Kidney (tissue), 14 donors: ENCODE measurements around the gene UNC119. TPM values are rescaled to one million over a fixed set of nuclear protein-coding genes. Genes with fewer than 3 reads are reported as not detected.

Experiments
- DNase-seq, 5 donors: peaks; one replicate each; pipeline ENCODE4 v3.0.0-alpha.2; 2013 to 2020
- FAIRE-seq: peaks from 2 replicates; lab custom pipeline; 2012; peaks lifted over from hg19 to GRCh38; lab: Jason Lieb, UNC
- H3K27ac ChIP-seq, 2 donors: one replicate each; pipeline ENCODE4 v1.7.0; 2013; ENCODE audit warnings: low read depth in 2 of 2, low read length in 2 of 2, inconsistent platforms in 1 of 2
- H3K27me3 ChIP-seq: one replicate; pipeline ENCODE4 v1.7.1; 2013; ENCODE audit warnings: low read length, inconsistent platforms; ENCODE audit not compliant: control insufficient read depth, insufficient read depth
- H3K36me3 ChIP-seq, 3 donors: one replicate each; pipeline versions ENCODE4 v1.7.0 to v1.7.1; 2013; ENCODE audit warnings: low read length in 3 of 3, control low read depth in 1 of 3, inconsistent platforms in 1 of 3; ENCODE audit not compliant: insufficient read depth in 3 of 3, control insufficient read depth in 2 of 3
- H3K4me1 ChIP-seq, 3 donors: one replicate each; pipeline versions ENCODE4 v1.7.0 to v1.7.1; 2013; ENCODE audit warnings: low read length in 3 of 3, inconsistent platforms in 1 of 3, low read depth in 1 of 3; ENCODE audit not compliant: control insufficient read depth in 2 of 3, insufficient read depth in 2 of 3
- H3K4me3 ChIP-seq, 3 donors: one replicate each; pipeline versions ENCODE4 v1.7.0 to v1.8.1; 2013; ENCODE audit warnings: low read length in 3 of 3, control low read depth in 1 of 3, inconsistent platforms in 1 of 3
- H3K9ac ChIP-seq, 3 donors: one replicate each; pipeline versions ENCODE4 v1.7.0 to v1.7.1; 2013; ENCODE audit warnings: low read length in 3 of 3, control low read depth in 1 of 3, inconsistent platforms in 1 of 3
- H3K9me3 ChIP-seq, 3 donors: one replicate each; pipeline versions ENCODE4 v1.7.0 to v1.7.1; 2013; ENCODE audit warnings: low read length in 3 of 3, control low read depth in 1 of 3, inconsistent platforms in 1 of 3; ENCODE audit not compliant: control insufficient read depth in 2 of 3, insufficient read depth in 1 of 3
- intact Hi-C: fragments of 100-400 bp; cut with DNase I; formaldehyde crosslinking; loops from one replicate; pipeline ENCODE4 v1.11.1; 2022
- polyA plus RNA-seq: library from polyadenylated mRNA; stranded (reverse); fragments of 350-450 nt; fragmentation: Illumina TruSeq; extraction: RNeasy Lipid Tissue Mini Kit (QIAGEN cat#74804); gene quantifications from one replicate; pipeline ENCODE4 v1.2.3, GENCODE V29; 2014; ENCODE audit warnings: low read depth, low replicate concordance; ENCODE audit not compliant: insufficient read depth
- total RNA-seq: library from RNA; stranded (reverse); fragmentation: NEBNext Ultra II Directional; extraction: Animal tissue kit (Norgen Biotek cat#: 25700); gene quantifications from one replicate; pipeline ENCODE4 v1.2.1, GENCODE V29; 2021
- TF ChIP-seq, protein P1 (sequence below): IDR thresholded peaks from 3 replicates; pipeline ENCODE4 v1.5.1; 2012; ENCODE audit warnings: mild to moderate bottlenecking, moderate library complexity, borderline replicate concordance; ENCODE audit not compliant: insufficient read depth; ENCODE audit errors: extremely low read depth
- donor health status: control.
- donor health status: control.
- donor health status: control.
- donor health status: control.
- donor health status: control.
- donor health status: DM: yes; HTN: yes; CAD: no.
- donor health status: Normal renal cell carcinoma (clear cell type).

Gene UNC119
- total and polyA plus RNA-seq, 2 donors from 2014 or later, result 19.0 to 60.7 TPM

GRCh38 chr17:28519236-28519635 is 33.2 kb downstream of the UNC119 start:
- DNase-seq (no peak), FAIRE-seq (no peak)
- Histone ChIP-seq H3K27ac (no peak overlapping the region), H3K4me1 (no peaks in the 10 kb centered on the region), H3K9me3 (no peaks in the 10 kb centered on the region), H3K9ac (no peak overlapping the region), H3K36me3 (no peaks in the 10 kb centered on the region), H3K4me3 (no peak overlapping the region), H3K27me3 (no peaks in the 10 kb centered on the region)
- intact Hi-C loops, result no loop called here
- TF ChIP-seq, protein P1, sequence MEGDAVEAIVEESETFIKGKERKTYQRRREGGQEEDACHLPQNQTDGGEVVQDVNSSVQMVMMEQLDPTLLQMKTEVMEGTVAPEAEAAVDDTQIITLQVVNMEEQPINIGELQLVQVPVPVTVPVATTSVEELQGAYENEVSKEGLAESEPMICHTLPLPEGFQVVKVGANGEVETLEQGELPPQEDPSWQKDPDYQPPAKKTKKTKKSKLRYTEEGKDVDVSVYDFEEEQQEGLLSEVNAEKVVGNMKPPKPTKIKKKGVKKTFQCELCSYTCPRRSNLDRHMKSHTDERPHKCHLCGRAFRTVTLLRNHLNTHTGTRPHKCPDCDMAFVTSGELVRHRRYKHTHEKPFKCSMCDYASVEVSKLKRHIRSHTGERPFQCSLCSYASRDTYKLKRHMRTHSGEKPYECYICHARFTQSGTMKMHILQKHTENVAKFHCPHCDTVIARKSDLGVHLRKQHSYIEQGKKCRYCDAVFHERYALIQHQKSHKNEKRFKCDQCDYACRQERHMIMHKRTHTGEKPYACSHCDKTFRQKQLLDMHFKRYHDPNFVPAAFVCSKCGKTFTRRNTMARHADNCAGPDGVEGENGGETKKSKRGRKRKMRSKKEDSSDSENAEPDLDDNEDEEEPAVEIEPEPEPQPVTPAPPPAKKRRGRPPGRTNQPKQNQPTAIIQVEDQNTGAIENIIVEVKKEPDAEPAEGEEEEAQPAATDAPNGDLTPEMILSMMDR, result no peak

DNA sequence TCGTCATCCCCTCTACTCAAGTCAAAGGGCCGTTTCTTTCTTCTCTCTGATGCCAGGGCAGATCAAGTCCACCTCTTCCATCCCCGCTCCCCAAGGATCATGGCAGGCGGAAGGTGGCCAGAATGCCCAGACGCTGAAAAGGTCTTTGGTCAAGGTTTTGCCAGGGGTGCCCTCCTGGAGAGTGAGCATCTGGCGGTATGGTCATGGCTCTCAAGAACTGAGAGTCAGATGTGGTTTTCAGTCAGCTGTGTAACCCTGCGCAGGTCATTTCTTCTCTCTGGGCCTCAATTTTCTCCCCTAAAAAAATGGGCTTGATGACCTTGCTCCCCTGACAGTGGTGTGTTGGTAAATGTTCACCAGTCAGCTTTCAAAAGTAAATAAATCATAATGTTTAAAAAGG is 33.8 kb downstream of the UNC119 start:
- H3K9ac ChIP-seq, result no peak overlapping the region
- no peaks in the 10 kb centered on the region for H3K36me3 ChIP-seq
- H3K27me3 ChIP-seq, result no peaks in the 10 kb centered on the region
- TF ChIP-seq, protein P1, result no peak
- FAIRE-seq (no peak), DNase-seq (no peak)
- H3K27ac ChIP-seq, result no peak overlapping the region
- no peaks in the 10 kb centered on the region for H3K9me3 ChIP-seq
- H3K4me1 ChIP-seq, result no peaks in the 10 kb centered on the region
- no peak overlapping the region for H3K4me3 ChIP-seq
- intact Hi-C loops, result no loop called here

GRCh38 chr17:28518132-28518531 is 34.3 kb downstream of the UNC119 start:
- intact Hi-C loops, result no loop called here
- H3K36me3 ChIP-seq, result no peaks in the 10 kb centered on the region
- DNase-seq (no peak), FAIRE-seq (no peak)
- H3K9me3 ChIP-seq, result no peaks in the 10 kb centered on the region
- H3K4me3 ChIP-seq, result no peak overlapping the region
- no peaks in the 10 kb centered on the region for H3K27me3 ChIP-seq
- no peak overlapping the region for H3K27ac ChIP-seq
- no peaks in the 10 kb centered on the region for H3K4me1 ChIP-seq
- H3K9ac ChIP-seq, result no peak overlapping the region
- TF ChIP-seq, protein P1, result no peak

- DNase-seq (no peak), FAIRE-seq (no peak)
- Histone ChIP-seq H3K9me3 (no peaks in the 10 kb centered on the region), H3K36me3 (no peaks in the 10 kb centered on the region), H3K27me3 (no peaks in the 10 kb centered on the region), H3K4me3 (no peak overlapping the region), H3K9ac (no peak overlapping the region), H3K4me1 (no peaks in the 10 kb centered on the region), H3K27ac (no peak overlapping the region)
- TF ChIP-seq, protein P1, result no peak
- intact Hi-C loops, result no loop called here
Measured at GRCh38 chr17:28515518-28515917, 36.9 kb downstream of the UNC119 start.
